ENCODE measurements around the gene SIM1.
"Not testable (repeated sequence)": the region's sequence is repeated elsewhere in the genome, so short reads cannot be mapped to it uniquely, and the experiment has no call there.

The SIM1 gene

DNA sequence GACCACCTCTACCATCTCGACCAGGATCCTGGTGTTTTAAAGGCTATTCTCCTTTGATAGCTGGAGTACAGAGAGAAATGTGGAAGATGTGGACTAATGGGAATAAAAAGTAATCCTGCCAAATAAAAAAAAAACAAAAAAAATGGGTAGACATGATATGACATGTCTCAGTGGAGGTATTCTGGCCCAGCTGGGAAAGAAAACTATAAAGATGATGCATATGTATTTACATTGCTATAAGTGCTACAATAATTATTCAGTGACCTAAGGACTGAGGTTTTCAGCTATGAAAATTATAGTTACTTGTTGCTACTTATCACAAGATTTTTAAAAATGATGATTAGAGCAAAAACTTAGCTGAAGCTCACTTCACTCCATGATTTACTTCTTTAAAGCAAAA, 101.1 kb downstream of the SIM1 start:
- ChIA-PET CTCF (interaction anchor here (0.6 to 2.2 kb wide), 5 partner anchors 9 to 753 kb away, joined by 4 to 7 read pairs (median 4); no protein-coding TSS in a partner anchor), POLR2A (no interaction called here)
- no peaks in the 10 kb centered on the region for H3K9me3 ChIP-seq (ENCODE audit: control insufficient read depth, insufficient read depth, low read depth, low read length)
- H3K27ac ChIP-seq (ENCODE audit: extremely low read depth, low read depth, low read length), result no peak overlapping the region
- no peaks in the 10 kb centered on the region for H3K4me1 ChIP-seq (ENCODE audit: control insufficient read depth, insufficient read depth, low read length)
- no peak overlapping the region for H3K4me3 ChIP-seq (ENCODE audit: low read depth, low read length)
- TF ChIP-seq SCRT2 (tag by site-specific recombination; IDR thresholded peaks at IDR 0.05) (peak; percentile 49; the same call in 1 of the 2 replicates), ZNF830 (tag by site-specific recombination; IDR thresholded peaks at IDR 0.05; ENCODE audit: low read depth) (no peak), ZNF785 (tag by site-specific recombination; IDR thresholded peaks at IDR 0.05) (no peak)
- no peaks in the 10 kb centered on the region for H3K36me3 ChIP-seq (ENCODE audit: control insufficient read depth in 2 of 2, insufficient read depth in 1 of 2, low read length in 2 of 2)

DNA sequence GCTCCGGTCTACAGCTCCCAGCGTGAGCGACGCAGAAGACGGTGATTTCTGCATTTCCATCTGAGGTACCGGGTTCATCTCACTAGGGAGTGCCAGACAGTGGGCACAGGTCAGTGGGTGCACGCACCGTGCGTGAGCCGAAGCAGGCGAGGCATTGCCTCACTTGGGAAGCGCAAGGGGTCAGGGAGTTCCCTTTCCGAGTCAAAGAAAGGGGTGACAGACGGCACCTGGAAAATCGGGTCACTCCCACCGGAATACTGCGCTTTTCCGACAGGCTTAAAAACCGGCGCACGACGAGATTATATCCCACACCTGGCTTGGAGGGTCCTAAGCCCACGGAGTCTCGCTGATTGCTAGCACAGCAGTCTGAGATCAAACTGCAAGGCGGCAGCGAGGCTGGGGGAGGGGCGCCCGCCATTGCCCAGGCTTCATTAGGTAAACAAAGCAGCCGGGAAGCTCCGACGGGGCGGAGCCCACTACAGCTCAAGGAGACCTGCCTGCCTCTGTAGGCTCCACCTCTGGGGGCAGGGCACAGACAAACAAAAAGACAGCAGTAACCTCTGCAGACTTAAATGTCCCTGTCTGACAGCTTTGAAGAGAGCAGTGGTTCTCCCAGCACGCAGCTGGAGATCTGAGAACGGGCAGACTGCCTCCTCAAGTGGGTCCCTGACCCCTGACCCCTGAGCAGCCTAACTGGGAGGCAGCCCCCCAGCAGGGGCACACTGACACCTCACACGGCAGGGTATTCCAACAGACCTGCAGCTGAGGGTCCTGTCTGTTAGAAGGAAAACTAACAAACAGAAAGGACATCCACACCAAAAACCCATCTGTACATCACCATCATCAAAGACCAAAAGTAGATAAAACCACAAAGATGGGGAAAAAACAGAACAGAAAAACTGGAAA, 109.7 kb downstream of the SIM1 start:
- POLR2A ChIA-PET; H3K27ac ChIP-seq (ENCODE audit: extremely low read depth, low read depth, low read length); CTCF ChIA-PET; H3K4me1 ChIP-seq (ENCODE audit: control insufficient read depth, insufficient read depth, low read length); H3K9me3 ChIP-seq (ENCODE audit: control insufficient read depth, insufficient read depth, low read depth, low read length); H3K4me3 ChIP-seq (ENCODE audit: low read depth, low read length); H3K36me3 ChIP-seq (ENCODE audit: control insufficient read depth in 2 of 2, insufficient read depth in 1 of 2, low read length in 2 of 2): not testable (repeated sequence)

DNA sequence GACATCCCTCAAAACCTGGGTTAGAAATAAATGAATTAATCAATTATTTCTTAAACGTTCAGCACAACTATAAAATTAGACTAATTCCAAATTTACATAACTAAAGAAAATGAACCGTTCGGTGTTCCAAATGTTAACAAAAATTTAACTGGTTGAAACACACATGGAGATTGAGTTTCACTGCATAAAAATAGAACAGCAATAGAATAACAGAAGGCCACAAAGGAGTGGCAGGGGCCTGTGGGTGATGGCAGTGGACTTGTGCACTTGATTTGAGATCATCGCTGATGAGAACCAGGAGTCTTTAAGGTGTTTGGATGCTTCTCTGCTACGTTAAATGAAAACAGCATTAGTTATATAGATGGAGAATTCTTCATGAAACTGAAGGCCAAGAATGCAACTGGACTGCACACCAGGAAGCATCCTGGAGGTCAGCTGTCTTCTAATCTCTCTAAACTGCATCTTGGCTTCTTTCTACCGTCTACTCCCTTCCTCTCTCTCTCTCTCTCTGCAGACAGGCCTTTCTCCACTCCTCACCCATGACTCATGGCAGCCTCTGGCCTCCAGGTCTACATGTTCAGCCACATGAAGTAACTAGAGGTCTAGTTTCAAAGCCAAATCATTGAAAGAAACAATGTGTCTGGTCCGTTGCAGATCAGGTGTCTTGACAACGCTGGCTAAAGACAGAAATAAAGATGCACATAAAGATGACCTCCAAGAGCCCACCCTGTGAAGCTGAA, 111.3 kb downstream of the SIM1 start:
- CTCF ChIA-PET, result interaction anchor here (0.6 to 1.6 kb wide), 2 partner anchors 9 to 236 kb away, joined by 4 to 5 read pairs; no protein-coding TSS in a partner anchor
- TF ChIP-seq, protein P1, sequence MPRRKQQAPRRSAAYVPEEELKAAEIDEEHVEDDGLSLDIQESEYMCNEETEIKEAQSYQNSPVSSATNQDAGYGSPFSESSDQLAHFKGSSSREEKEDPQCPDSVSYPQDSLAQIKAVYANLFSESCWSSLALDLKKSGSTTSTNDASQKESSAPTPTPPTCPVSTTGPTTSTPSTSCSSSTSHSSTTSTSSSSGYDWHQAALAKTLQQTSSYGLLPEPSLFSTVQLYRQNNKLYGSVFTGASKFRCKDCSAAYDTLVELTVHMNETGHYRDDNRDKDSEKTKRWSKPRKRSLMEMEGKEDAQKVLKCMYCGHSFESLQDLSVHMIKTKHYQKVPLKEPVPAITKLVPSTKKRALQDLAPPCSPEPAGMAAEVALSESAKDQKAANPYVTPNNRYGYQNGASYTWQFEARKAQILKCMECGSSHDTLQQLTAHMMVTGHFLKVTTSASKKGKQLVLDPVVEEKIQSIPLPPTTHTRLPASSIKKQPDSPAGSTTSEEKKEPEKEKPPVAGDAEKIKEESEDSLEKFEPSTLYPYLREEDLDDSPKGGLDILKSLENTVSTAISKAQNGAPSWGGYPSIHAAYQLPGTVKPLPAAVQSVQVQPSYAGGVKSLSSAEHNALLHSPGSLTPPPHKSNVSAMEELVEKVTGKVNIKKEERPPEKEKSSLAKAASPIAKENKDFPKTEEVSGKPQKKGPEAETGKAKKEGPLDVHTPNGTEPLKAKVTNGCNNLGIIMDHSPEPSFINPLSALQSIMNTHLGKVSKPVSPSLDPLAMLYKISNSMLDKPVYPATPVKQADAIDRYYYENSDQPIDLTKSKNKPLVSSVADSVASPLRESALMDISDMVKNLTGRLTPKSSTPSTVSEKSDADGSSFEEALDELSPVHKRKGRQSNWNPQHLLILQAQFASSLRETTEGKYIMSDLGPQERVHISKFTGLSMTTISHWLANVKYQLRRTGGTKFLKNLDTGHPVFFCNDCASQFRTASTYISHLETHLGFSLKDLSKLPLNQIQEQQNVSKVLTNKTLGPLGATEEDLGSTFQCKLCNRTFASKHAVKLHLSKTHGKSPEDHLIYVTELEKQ (tag by site-specific recombination; IDR thresholded peaks at IDR 0.05; ENCODE audit: borderline replicate concordance), result no peak
- TF ChIP-seq SETDB1 (IDR thresholded peaks at IDR 0.05; ENCODE audit: insufficient read length, low read length) (peak; percentile 25), REPIN1 (tag by site-specific recombination; IDR thresholded peaks at IDR 0.05; ENCODE audit: low read depth) (no peak), ZNF561 (tag by site-specific recombination; IDR thresholded peaks at IDR 0.05; ENCODE audit: borderline replicate concordance) (no peak)
- H3K9me3 ChIP-seq (ENCODE audit: control insufficient read depth, insufficient read depth, low read depth, low read length), result no peaks in the 10 kb centered on the region
- H3K4me3 ChIP-seq (ENCODE audit: low read depth, low read length), result no peak overlapping the region
- H3K4me1 ChIP-seq (ENCODE audit: control insufficient read depth, insufficient read depth, low read length), result no peaks in the 10 kb centered on the region
- POLR2A ChIA-PET, result no interaction called here
- no peak overlapping the region for H3K27ac ChIP-seq (ENCODE audit: extremely low read depth, low read depth, low read length)
- H3K36me3 ChIP-seq (ENCODE audit: control insufficient read depth in 2 of 2, insufficient read depth in 1 of 2, low read length in 2 of 2), result no peaks in the 10 kb centered on the region

DNA sequence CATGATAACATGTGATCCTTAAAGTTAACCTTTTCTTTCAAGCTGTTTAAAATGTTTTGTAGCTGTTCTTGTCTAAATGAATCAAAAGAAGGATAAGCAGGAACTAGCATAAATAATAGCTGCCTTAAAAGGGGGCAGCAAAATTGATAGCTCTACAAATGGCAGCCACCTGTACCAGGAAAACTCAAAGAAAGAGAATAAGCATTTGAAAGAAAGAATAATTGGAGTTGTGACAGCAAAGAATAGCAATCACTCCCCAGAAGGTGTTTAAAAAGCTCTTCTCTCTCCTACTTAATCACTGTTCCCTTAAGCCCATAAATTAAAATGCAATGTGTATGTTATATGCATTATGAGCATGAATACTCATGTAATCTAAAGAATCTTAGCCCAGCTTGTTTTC, 114.6 kb downstream of the SIM1 start:
- Histone ChIP-seq H3K4me3 (ENCODE audit: low read depth, low read length) (no peak overlapping the region), H3K36me3 (ENCODE audit: control insufficient read depth in 2 of 2, insufficient read depth in 1 of 2, low read length in 2 of 2) (no peaks in the 10 kb centered on the region), H3K4me1 (ENCODE audit: control insufficient read depth, insufficient read depth, low read length) (no peaks in the 10 kb centered on the region; the same call in 1 of the 2 replicates), H3K27ac (ENCODE audit: extremely low read depth, low read depth, low read length) (no peak overlapping the region), H3K9me3 (ENCODE audit: control insufficient read depth, insufficient read depth, low read depth, low read length) (no peaks in the 10 kb centered on the region)
- CTCF ChIA-PET, result no interaction called here
- no peak for TF ChIP-seq ZNF214 (tag by site-specific recombination; IDR thresholded peaks at IDR 0.05; ENCODE audit: borderline replicate concordance)
- no peak for TF ChIP-seq ZNF169 (tag by site-specific recombination; IDR thresholded peaks at IDR 0.05)
- TF ChIP-seq ZNF10 (tag by site-specific recombination; IDR thresholded peaks at IDR 0.05), result no peak
- no peak for TF ChIP-seq ZNF514 (tag by site-specific recombination; IDR thresholded peaks at IDR 0.05)
- no peak for TF ChIP-seq ZNF423 (tag by site-specific recombination; IDR thresholded peaks at IDR 0.05)
- TF ChIP-seq SP2 (tag by site-specific recombination; IDR thresholded peaks at IDR 0.05), result no peak
- TF ChIP-seq ZNF184 (tag by site-specific recombination; IDR thresholded peaks at IDR 0.05), result no peak
- TF ChIP-seq, protein P2, sequence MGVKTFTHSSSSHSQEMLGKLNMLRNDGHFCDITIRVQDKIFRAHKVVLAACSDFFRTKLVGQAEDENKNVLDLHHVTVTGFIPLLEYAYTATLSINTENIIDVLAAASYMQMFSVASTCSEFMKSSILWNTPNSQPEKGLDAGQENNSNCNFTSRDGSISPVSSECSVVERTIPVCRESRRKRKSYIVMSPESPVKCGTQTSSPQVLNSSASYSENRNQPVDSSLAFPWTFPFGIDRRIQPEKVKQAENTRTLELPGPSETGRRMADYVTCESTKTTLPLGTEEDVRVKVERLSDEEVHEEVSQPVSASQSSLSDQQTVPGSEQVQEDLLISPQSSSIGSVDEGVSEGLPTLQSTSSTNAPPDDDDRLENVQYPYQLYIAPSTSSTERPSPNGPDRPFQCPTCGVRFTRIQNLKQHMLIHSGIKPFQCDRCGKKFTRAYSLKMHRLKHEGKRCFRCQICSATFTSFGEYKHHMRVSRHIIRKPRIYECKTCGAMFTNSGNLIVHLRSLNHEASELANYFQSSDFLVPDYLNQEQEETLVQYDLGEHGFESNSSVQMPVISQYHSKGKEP (tag by site-specific recombination; IDR thresholded peaks at IDR 0.05), result no peak
- TF ChIP-seq ZNF670 (tag by site-specific recombination; IDR thresholded peaks at IDR 0.05; ENCODE audit: low read depth), result no peak
- TF ChIP-seq SETDB1 (IDR thresholded peaks at IDR 0.05; ENCODE audit: insufficient read length, low read length), result no peak
- TF ChIP-seq HOXA7 (CRISPR knock-in tag; IDR thresholded peaks at IDR 0.05; ENCODE audit: borderline replicate concordance), result no peak
- TF ChIP-seq ZNF626 (tag by site-specific recombination; IDR thresholded peaks at IDR 0.05), result no peak
- no peak for TF ChIP-seq ZNF677 (tag by site-specific recombination; IDR thresholded peaks at IDR 0.05)
- POLR2A ChIA-PET, result no interaction called here

Data from HEK293 (cell line).